NT2/D1 (cell line): ENCODE data around the gene DCLK2.

Experiments used
- DNase-seq: peaks from one replicate; pipeline ENCODE4 v3.0.0-alpha.2; 2011; ENCODE audit warnings: low read depth, low spot score
- H3K27me3 ChIP-seq: 2 replicates; pipeline ENCODE4 v1.6.0; 2011; ENCODE audit warnings: mild to moderate bottlenecking; ENCODE audit not compliant: insufficient read length, insufficient read depth
- H3K36me3 ChIP-seq: 2 replicates; pipeline ENCODE4 v1.6.1; 2011; ENCODE audit warnings: mild to moderate bottlenecking, low read length, mixed read lengths; ENCODE audit not compliant: insufficient read depth, insufficient read length
- H3K4me1 ChIP-seq: 2 replicates; pipeline ENCODE4 v1.5.1; 2011; ENCODE audit not compliant: insufficient read depth, insufficient read length
- H3K4me3 ChIP-seq: 2 replicates; pipeline ENCODE4 v1.5.1; 2011; ENCODE audit warnings: low read depth; ENCODE audit not compliant: insufficient read length
- H3K9ac ChIP-seq: 2 replicates; pipeline ENCODE4 v1.6.0; 2011; ENCODE audit warnings: low read depth; ENCODE audit not compliant: insufficient read length
- H3K9me3 ChIP-seq: 2 replicates; pipeline ENCODE4 v1.5.1; 2011; ENCODE audit warnings: mild to moderate bottlenecking, low read length; ENCODE audit not compliant: insufficient read depth
- SUZ12 ChIP-seq: IDR thresholded peaks from 2 replicates; pipeline ENCODE4 v1.6.1; 2011; ENCODE audit not compliant: insufficient read length, insufficient read depth; ENCODE audit errors: extremely low read depth
- YY1 ChIP-seq: IDR thresholded peaks from 2 replicates; pipeline ENCODE4 v1.6.1; 2011; ENCODE audit not compliant: insufficient read length, insufficient read depth
- ZNF274 ChIP-seq: IDR thresholded peaks from 2 replicates; pipeline ENCODE4 v1.6.1; 2011; ENCODE audit warnings: mild to moderate bottlenecking, low read depth, low read length

DCLK2 gene

DNA sequence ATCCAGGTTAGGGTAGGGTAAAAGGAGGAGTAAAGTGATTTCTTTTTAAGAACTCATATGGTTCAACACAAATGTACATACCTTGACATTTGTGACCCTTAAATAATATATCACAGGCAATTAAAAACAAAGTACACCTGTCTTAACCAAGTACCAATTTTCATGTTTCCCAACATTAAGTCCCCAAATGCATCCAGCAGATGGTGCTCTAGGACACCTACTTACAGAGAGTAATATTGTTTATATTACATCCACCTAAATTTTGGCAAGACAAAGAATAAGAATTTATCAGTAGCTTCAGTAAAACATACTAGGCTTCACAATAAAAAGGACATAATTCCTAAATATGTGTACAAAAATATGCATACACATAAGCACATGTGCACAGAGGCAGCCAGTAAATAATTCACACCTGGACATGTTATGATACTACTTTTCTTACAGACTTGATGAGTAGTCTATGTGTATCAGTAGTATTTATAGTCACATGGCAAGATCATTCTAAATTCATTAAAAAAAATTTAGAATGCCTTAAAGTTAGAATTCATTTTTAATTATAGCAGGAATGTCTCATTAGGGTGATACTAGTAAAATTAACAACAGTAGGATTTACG is 219.7 kb downstream of the DCLK2 start:
- no peaks in the 10 kb centered on the region for H3K36me3 ChIP-seq
- no peak for TF ChIP-seq YY1
- no peak for TF ChIP-seq SUZ12
- no peak for TF ChIP-seq ZNF274
- no peak overlapping the region for H3K4me3 ChIP-seq
- DNase-seq = no peak
- H3K9me3 ChIP-seq = no peaks in the 10 kb centered on the region
- H3K4me1 ChIP-seq = no peaks in the 10 kb centered on the region
- no peak overlapping the region for H3K9ac ChIP-seq
- H3K27me3 ChIP-seq = no peaks in the 10 kb centered on the region

GRCh38 chr4:150299816-150300215 is 221.6 kb downstream of the DCLK2 start:
- Histone ChIP-seq H3K36me3 (no peaks in the 10 kb centered on the region), H3K9me3 (no peaks in the 10 kb centered on the region), H3K4me3 (no peak overlapping the region), H3K9ac (no peak overlapping the region), H3K4me1 (no peaks in the 10 kb centered on the region), H3K27me3 (no peaks in the 10 kb centered on the region)
- TF ChIP-seq ZNF274 (no peak), SUZ12 (no peak), YY1 (no peak)
- DNase-seq = no peak

GRCh38 chr4:150302553-150302952 is 224.3 kb downstream of the DCLK2 start:
- Histone ChIP-seq H3K4me1 (no peaks in the 10 kb centered on the region), H3K27me3 (no peaks in the 10 kb centered on the region), H3K9me3 (no peaks in the 10 kb centered on the region), H3K4me3 (no peak overlapping the region), H3K9ac (no peak overlapping the region), H3K36me3 (no peaks in the 10 kb centered on the region)
- no peak for TF ChIP-seq SUZ12
- TF ChIP-seq ZNF274 = no peak
- TF ChIP-seq YY1 = no peak
- no peak for DNase-seq

- no peaks in the 10 kb centered on the region for H3K4me1 ChIP-seq
- DNase-seq = no peak
- no peak overlapping the region for H3K9ac ChIP-seq
- TF ChIP-seq ZNF274 (no peak), YY1 (no peak), SUZ12 (no peak)
- H3K9me3 ChIP-seq = no peaks in the 10 kb centered on the region
- H3K27me3 ChIP-seq = no peaks in the 10 kb centered on the region
- no peaks in the 10 kb centered on the region for H3K36me3 ChIP-seq
- H3K4me3 ChIP-seq = no peak overlapping the region
Observed at GRCh38 chr4:150305995-150306394, 227.8 kb downstream of the DCLK2 start.

- Histone ChIP-seq H3K9me3 (no peaks in the 10 kb centered on the region), H3K4me1 (no peaks in the 10 kb centered on the region), H3K4me3 (no peak overlapping the region), H3K27me3 (no peaks in the 10 kb centered on the region), H3K9ac (no peak overlapping the region), H3K36me3 (no peaks in the 10 kb centered on the region)
- TF ChIP-seq ZNF274 = no peak
- TF ChIP-seq SUZ12 = no peak
- no peak for TF ChIP-seq YY1
- no peak for DNase-seq
Observed at GRCh38 chr4:150306719-150307118, 228.5 kb downstream of the DCLK2 start.
